ENCODE data around the gene PPIE. TPM values are rescaled to one million over a fixed set of nuclear protein-coding genes. Genes with fewer than 3 reads are reported as not detected.

Gene PPIE
- total RNA-seq, 2 donors from 2014 or later, result 34.7 to 42.6 TPM

DNA sequence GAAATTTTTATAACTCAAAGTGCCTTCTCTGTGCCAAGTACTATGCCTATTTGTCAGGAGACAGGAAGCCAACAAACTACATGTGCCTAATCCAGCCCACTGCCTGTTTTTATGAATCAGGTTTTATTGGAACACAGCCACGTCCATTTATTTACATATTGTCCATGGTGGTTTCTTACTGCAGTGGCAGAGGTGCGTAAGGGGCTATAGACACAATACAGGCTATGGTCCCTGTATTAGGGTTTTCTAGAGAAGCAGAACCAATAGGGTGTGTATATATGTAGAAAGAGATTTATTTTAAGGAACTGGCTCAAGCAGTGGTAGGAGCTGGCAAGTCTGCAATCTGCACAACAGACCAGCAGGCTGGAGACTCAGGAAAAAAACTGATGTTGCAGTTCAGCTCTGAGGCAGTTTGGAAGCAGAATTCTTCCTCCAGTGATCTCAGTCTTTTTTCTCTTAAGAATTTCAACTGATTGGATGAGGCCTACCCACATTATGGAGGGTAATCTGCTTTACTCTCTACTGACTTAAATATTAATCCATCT, 15.4 kb downstream of the PPIE start:
- no peaks in the 10 kb centered on the region for H3K27me3 ChIP-seq
- TF ChIP-seq CTCF (IDR thresholded peaks at IDR 0.05), result no peak
- H3K27ac ChIP-seq, result no peak overlapping the region
- H3K36me3 ChIP-seq, result peaks cover 8% of the 10 kb centered on the region
- no peaks in the 10 kb centered on the region for H3K9me3 ChIP-seq
- H3K9ac ChIP-seq (ENCODE audit: low read depth in 2 of 2, low read length in 2 of 2), result no peak overlapping the region
- intact Hi-C loops (cut with DNase I), result no loop called here
- DNase-seq, result no peak
- H3K4me3 ChIP-seq, result no peak overlapping the region
- no peaks in the 10 kb centered on the region for H3K4me1 ChIP-seq

- no peak for DNase-seq
- Histone ChIP-seq H3K4me3 (no peak overlapping the region), H3K9me3 (no peaks in the 10 kb centered on the region), H3K27me3 (no peaks in the 10 kb centered on the region), H3K36me3 (peaks cover 5% of the 10 kb centered on the region), H3K27ac (no peak overlapping the region), H3K4me1 (no peaks in the 10 kb centered on the region), H3K9ac (ENCODE audit: low read depth in 2 of 2, low read length in 2 of 2) (no peak overlapping the region)
- intact Hi-C loops (cut with DNase I), result no loop called here
- no peak for TF ChIP-seq CTCF (IDR thresholded peaks at IDR 0.05)
Measured at GRCh38 chr1:39754906-39755504, 16.3 kb downstream of the PPIE start.

- Histone ChIP-seq H3K4me3 (no peak overlapping the region), H3K27ac (no peak overlapping the region), H3K9me3 (no peaks in the 10 kb centered on the region), H3K4me1 (no peaks in the 10 kb centered on the region), H3K9ac (ENCODE audit: low read depth in 2 of 2, low read length in 2 of 2) (no peak overlapping the region), H3K36me3 (peaks cover 5% of the 10 kb centered on the region), H3K27me3 (no peaks in the 10 kb centered on the region)
- DNase-seq, result no peak
- intact Hi-C loops (cut with DNase I), result no loop called here
- TF ChIP-seq CTCF (IDR thresholded peaks at IDR 0.05), result no peak
Measured at GRCh38 chr1:39755965-39756659, 17.4 kb downstream of the PPIE start.

- Histone ChIP-seq H3K9me3 (no peaks in the 10 kb centered on the region), H3K36me3 (peaks cover 5% of the 10 kb centered on the region), H3K27ac (no peak overlapping the region), H3K9ac (ENCODE audit: low read depth in 2 of 2, low read length in 2 of 2) (no peak overlapping the region), H3K27me3 (no peaks in the 10 kb centered on the region), H3K4me3 (no peak overlapping the region), H3K4me1 (no peaks in the 10 kb centered on the region)
- no peak for TF ChIP-seq CTCF (IDR thresholded peaks at IDR 0.05)
- intact Hi-C loops (cut with DNase I), result no loop called here
- DNase-seq, result no peak
Measured at GRCh38 chr1:39757501-39757900, 18.8 kb downstream of the PPIE start.

GRCh38 chr1:39758556-39759435, 20.1 kb downstream of the PPIE start:
- H3K27ac ChIP-seq, result no peak overlapping the region
- no peak overlapping the region for H3K4me3 ChIP-seq
- no peak for DNase-seq
- H3K9ac ChIP-seq (ENCODE audit: low read depth in 2 of 2, low read length in 2 of 2), result no peak overlapping the region
- no peaks in the 10 kb centered on the region for H3K36me3 ChIP-seq
- no peaks in the 10 kb centered on the region for H3K9me3 ChIP-seq
- intact Hi-C loops (cut with DNase I), result no loop called here
- no peaks in the 10 kb centered on the region for H3K4me1 ChIP-seq
- TF ChIP-seq CTCF (IDR thresholded peaks at IDR 0.05), result no peak
- no peaks in the 10 kb centered on the region for H3K27me3 ChIP-seq
